ENCODE data around the gene CIROP.

DNA sequence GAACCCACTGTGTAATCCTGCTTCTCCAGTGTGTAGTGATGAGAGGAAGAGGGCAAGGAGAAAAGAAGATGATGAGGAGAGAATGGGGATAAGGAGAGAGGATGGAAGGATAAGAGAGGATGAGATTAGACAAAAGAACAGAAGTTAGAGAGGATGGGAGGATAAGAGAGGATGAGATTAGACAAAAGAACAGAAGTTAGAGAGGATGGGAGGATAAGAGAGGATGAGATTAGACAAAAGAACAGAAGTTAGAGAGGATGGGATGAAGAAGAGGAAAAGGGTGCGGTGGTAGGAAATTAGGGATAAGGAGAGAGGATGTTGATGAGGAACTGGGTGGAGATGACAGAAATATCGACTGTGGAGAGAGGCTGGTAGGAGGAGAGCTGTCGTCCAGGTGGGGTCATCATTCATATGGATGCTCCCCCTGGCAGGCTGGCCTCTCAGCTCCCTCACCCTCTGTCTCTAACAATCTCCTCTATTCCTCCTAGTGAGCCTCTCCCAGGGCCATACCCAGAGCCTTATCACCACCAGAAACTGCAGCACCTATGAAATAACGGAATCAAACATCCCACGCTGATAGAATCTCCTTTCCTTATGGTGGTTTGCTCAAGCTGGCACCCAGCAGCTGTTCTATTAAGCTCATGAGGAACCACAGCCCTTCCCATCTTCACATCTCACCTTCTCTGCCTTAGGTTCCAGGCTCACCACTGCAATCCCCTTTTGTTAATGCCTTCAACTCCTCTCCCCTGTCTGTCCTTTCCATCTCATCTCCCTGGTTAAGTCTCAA, 6.0 kb upstream of the CIROP start:
- TF ChIP-seq POLR2A (IDR thresholded peaks at IDR 0.05): no peak
- TF ChIP-seq CTCF (IDR thresholded peaks at IDR 0.05): no peak
- TF ChIP-seq POLR2AphosphoS5 (IDR thresholded peaks at IDR 0.05): no peak
- TF ChIP-seq EP300 (IDR thresholded peaks at IDR 0.05): no peak

All from upper lobe of left lung (tissue), 4 donors.